ENCODE data around the gene TMEM89. TPM values are rescaled to one million over a fixed set of nuclear protein-coding genes. Genes with fewer than 3 reads are reported as not detected.

TMEM89 gene
- polyA plus RNA-seq, 3 donors, result 0.21 TPM; not detected in 2

- Histone ChIP-seq H3K9me3 (replicated peaks in 1 of 2; ENCODE audit: control insufficient read depth in 1 of 2, insufficient read depth in 1 of 2, low read length in 2 of 2) (no peaks in the 10 kb centered on the region), H4K20me1 (ENCODE audit: insufficient read depth, low read length) (peaks cover 22% of the 10 kb centered on the region), H3K4me1 (ENCODE audit: control insufficient read depth in 1 of 2, insufficient read depth in 2 of 2, low read length in 2 of 2) (peaks cover 6 to 14% of the 10 kb centered on the region in 2 donors), H3K27ac (ENCODE audit: low read depth in 1 of 2, low read length in 2 of 2) (no peak within 1 kb of the TSS), H2AFZ (ENCODE audit: insufficient read depth, low read depth, low read length, poor library complexity, severe bottlenecking) (peak within 1 kb of the TSS; percentile 46), H3K4me2 (replicated peaks; ENCODE audit: extremely low read depth, low read length, poor library complexity, severe bottlenecking) (peak within 1 kb of the TSS; percentile 36), H3K27me3 (ENCODE audit: control insufficient read depth in 2 of 2, insufficient read depth in 2 of 2, low read length in 2 of 2) (peaks cover 6 to 32% of the 10 kb centered on the region in 2 donors), H3K79me2 (ENCODE audit: insufficient read depth, low read length) (no peaks in the 10 kb centered on the region), H3K9ac (ENCODE audit: insufficient read depth, low read length, poor library complexity, severe bottlenecking) (no peak within 1 kb of the TSS), H3K36me3 (replicated peaks in 1 of 2; ENCODE audit: control insufficient read depth in 1 of 2, insufficient read depth in 2 of 2, low read length in 2 of 2) (peaks cover 26 to 30% of the 10 kb centered on the region in 2 donors), H3K4me3 (replicated peaks in 1 of 3; ENCODE audit: low read depth in 2 of 3, low read length in 3 of 3) (peak within 1 kb of the TSS in 1 of 3 experiments; percentile 17)
- Mint-ChIP-seq H3K36me3 (peaks cover 33 to 36% of the 10 kb centered on the region in 2 donors), H3K4me3 (peak within 1 kb of the TSS in 1 of 2 donors; percentile 83), H3K27me3 (ENCODE audit: low read depth in 3 of 3) (peaks cover 38 to 49% (median 46%) of the 10 kb centered on the region in 3 donors), H3K27ac (peak within 1 kb of the TSS in 2 of 7 donors; percentile 51 to 57), H3K4me1 (peaks cover 12% of the 10 kb centered on the region), H3K9me3 (peaks cover 0 to 6% (median 0%) of the 10 kb centered on the region in 7 donors)
- no peak for TF ChIP-seq CTCF (IDR thresholded peaks at IDR 0.05)
- no peak for DNase-seq
- intact Hi-C loops (cut with micrococcal nuclease), result no loop called here
- 1% methylated on average over 28 of the region's 35 CpGs for WGBS (ENCODE audit: insufficient coverage)
Observed at GRCh38 chr3:48595075-48595525, 26.5 kb downstream of the TMEM89 start, which contains the start of gene COL7A1. COL7A1 (minus strand) TSS chr3:48595329; CDS start chr3:48595159, 170 bp downstream.

DNA sequence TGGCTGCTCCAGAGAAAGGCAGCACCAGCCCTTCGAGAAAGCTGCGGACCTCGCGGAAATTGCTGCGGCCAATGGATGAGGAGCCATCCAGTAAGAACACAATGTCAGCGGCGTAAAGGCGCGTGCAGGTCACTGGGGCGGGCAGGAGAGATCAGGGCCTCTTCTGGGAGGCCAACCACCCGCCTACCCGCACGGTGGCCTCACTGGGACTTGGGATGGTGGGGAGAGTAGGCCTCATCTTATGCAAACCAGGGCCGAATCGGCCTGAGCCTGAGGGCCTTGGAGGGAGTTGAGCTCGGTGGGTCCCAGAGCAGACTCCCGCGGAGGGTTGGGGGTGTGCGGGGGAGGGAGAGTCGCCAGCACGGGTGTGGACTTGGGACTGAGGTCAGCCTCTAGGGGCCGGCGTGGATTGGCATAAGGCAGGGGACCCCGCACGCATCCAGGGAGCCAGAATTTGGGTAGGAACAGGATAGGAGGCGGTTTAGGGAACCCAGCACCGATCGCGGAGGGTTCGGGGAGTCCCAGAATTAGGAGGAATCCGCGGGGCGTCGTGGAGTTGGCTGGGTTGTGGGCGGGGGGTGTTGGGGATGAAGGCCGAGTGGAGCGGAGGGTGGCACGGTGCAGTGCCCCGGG lies 27.0 kb downstream of the TMEM89 start:
- no peak for TF ChIP-seq CTCF (IDR thresholded peaks at IDR 0.05)
- peaks cover 20 to 25% of the 10 kb centered on the region in 2 donors for H3K36me3 ChIP-seq (replicated peaks in 1 of 2; ENCODE audit: control insufficient read depth in 1 of 2, insufficient read depth in 2 of 2, low read length in 2 of 2)
- peak overlapping the region; percentile 36 for H3K4me2 ChIP-seq (replicated peaks; ENCODE audit: extremely low read depth, low read length, poor library complexity, severe bottlenecking)
- Mint-ChIP-seq H3K4me3 (peak overlapping the region in 1 of 2 donors; percentile 82), H3K27ac (no peak overlapping the region), H3K4me1 (peaks cover 12% of the 10 kb centered on the region), H3K9me3 (peaks cover 0 to 6% (median 0%) of the 10 kb centered on the region in 7 donors), H3K36me3 (peaks cover 28 to 31% of the 10 kb centered on the region in 2 donors), H3K27me3 (ENCODE audit: low read depth in 3 of 3) (peaks cover 42 to 54% (median 49%) of the 10 kb centered on the region in 3 donors)
- peaks cover 16% of the 10 kb centered on the region for H4K20me1 ChIP-seq (ENCODE audit: insufficient read depth, low read length)
- H3K27ac ChIP-seq (ENCODE audit: low read depth in 1 of 2, low read length in 2 of 2), result no peak overlapping the region
- no peaks in the 10 kb centered on the region for H3K9me3 ChIP-seq (replicated peaks in 1 of 2; ENCODE audit: control insufficient read depth in 1 of 2, insufficient read depth in 1 of 2, low read length in 2 of 2)
- no peak for DNase-seq
- 31% methylated on average over 39 of the region's 39 CpGs for WGBS (ENCODE audit: insufficient coverage)
- peak overlapping the region; percentile 46 for H2AFZ ChIP-seq (ENCODE audit: insufficient read depth, low read depth, low read length, poor library complexity, severe bottlenecking)
- H3K4me3 ChIP-seq (replicated peaks in 1 of 3; ENCODE audit: low read depth in 2 of 3, low read length in 3 of 3), result peak overlapping the region in 1 of 3 experiments; percentile 17
- H3K79me2 ChIP-seq (ENCODE audit: insufficient read depth, low read length), result no peaks in the 10 kb centered on the region
- peaks cover 6 to 38% of the 10 kb centered on the region in 2 donors for H3K27me3 ChIP-seq (ENCODE audit: control insufficient read depth in 2 of 2, insufficient read depth in 2 of 2, low read length in 2 of 2)
- intact Hi-C loops (cut with micrococcal nuclease), result no loop called here
- peaks cover 6 to 14% of the 10 kb centered on the region in 2 donors for H3K4me1 ChIP-seq (ENCODE audit: control insufficient read depth in 1 of 2, insufficient read depth in 2 of 2, low read length in 2 of 2)
- H3K9ac ChIP-seq (ENCODE audit: insufficient read depth, low read length, poor library complexity, severe bottlenecking), result no peak overlapping the region

Measured in CD14-positive monocyte (primary cell).